Activated CD8-positive, alpha-beta T cell treated with anti-CD3 and anti-CD28 coated beads for 36 hours (primary cell): ENCODE measurements around the gene PTPRD. TPM values are rescaled to one million over a fixed set of nuclear protein-coding genes. Genes with fewer than 3 reads are reported as not detected.

ENCODE experiments used
- ATAC-seq: fragments of 200-7000 bp; cut with Tn5 transposase; one replicate; pipeline ENCODE4 v1.10.0; 2021; ENCODE audit warnings: mild to moderate bottlenecking, moderate library complexity
- CTCF ChIA-PET: fragments of 350-600 bp; sonication (Branson Sonifier 250); formaldehyde crosslinking; loops from one replicate; lab custom pipeline; 2021; ENCODE audit warnings: antibody characterized with exemption; lab: Charles Lee
- POLR2A ChIA-PET: fragments of 350-600 bp; sonication (Branson Sonifier 250); formaldehyde crosslinking; loops from one replicate; lab custom pipeline; 2021; ENCODE audit warnings: antibody characterized with exemption; lab: Charles Lee
- DNase-seq: peaks from one replicate; pipeline ENCODE4 v3.0.0-alpha.2; 2020
- H3K27ac Mint-ChIP-seq: one replicate; pipeline ENCODE4 v1.8.0; 2021; ENCODE audit warnings: mild to moderate bottlenecking, mixed read lengths
- H3K27me3 Mint-ChIP-seq: one replicate; pipeline ENCODE4 v1.8.0; 2021; ENCODE audit warnings: mixed read lengths
- H3K36me3 Mint-ChIP-seq: one replicate; pipeline ENCODE4 v1.8.0; 2021; ENCODE audit warnings: low read depth, mixed read lengths
- H3K4me1 Mint-ChIP-seq: one replicate; pipeline ENCODE4 v1.8.0; 2021; ENCODE audit warnings: low read depth, mixed read lengths
- H3K4me3 Mint-ChIP-seq: one replicate; pipeline ENCODE4 v1.8.0; 2021; ENCODE audit warnings: mild to moderate bottlenecking, moderate library complexity, mixed read lengths
- H3K9me3 Mint-ChIP-seq: one replicate; pipeline ENCODE4 v1.8.0; 2021; ENCODE audit warnings: mixed read lengths
- CTCF ChIP-seq: fragments of 200-600 bp; IDR thresholded peaks from one replicate; pipeline ENCODE4 v1.8.0; 2022; ENCODE audit warnings: antibody characterized with exemption, mild to moderate bottlenecking
- intact Hi-C: fragments of 100-400 bp; cut with micrococcal nuclease; formaldehyde crosslinking; loops from one replicate; pipeline ENCODE4 v1.10.0; 2022
- total RNA-seq, 2 experiments: library from RNA; stranded (reverse); gene quantifications; one replicate each; pipeline ENCODE4 v1.2.3, GENCODE V29; 2021

PTPRD gene
- total RNA-seq, 2 experiments from 2014 or later, result not detected

- H3K27me3 Mint-ChIP-seq, result no peaks in the 10 kb centered on the region
- POLR2A ChIA-PET, result no interaction called here
- ATAC-seq, result no peak
- no peaks in the 10 kb centered on the region for H3K9me3 Mint-ChIP-seq
- TF ChIP-seq CTCF, result no peak
- H3K27ac Mint-ChIP-seq, result no peak overlapping the region
- H3K4me3 Mint-ChIP-seq, result no peak overlapping the region
- intact Hi-C loops, result no loop called here
- CTCF ChIA-PET, result no interaction called here
- H3K4me1 Mint-ChIP-seq, result no peaks in the 10 kb centered on the region
- DNase-seq, result no peak
- no peaks in the 10 kb centered on the region for H3K36me3 Mint-ChIP-seq
Observed at GRCh38 chr9:9862235-9862810, 750.5 kb downstream of the PTPRD start.

GRCh38 chr9:9855177-9856078, 757.4 kb downstream of the PTPRD start:
- DNase-seq (no peak), ATAC-seq (no peak)
- H3K4me3 Mint-ChIP-seq, result no peak overlapping the region
- intact Hi-C loops, result no loop called here
- H3K4me1 Mint-ChIP-seq, result no peaks in the 10 kb centered on the region
- POLR2A ChIA-PET, result no interaction called here
- H3K36me3 Mint-ChIP-seq, result no peaks in the 10 kb centered on the region
- peaks cover 1% of the 10 kb centered on the region for H3K9me3 Mint-ChIP-seq
- H3K27me3 Mint-ChIP-seq, result no peaks in the 10 kb centered on the region
- CTCF ChIA-PET, result no interaction called here
- no peak for TF ChIP-seq CTCF
- no peak overlapping the region for H3K27ac Mint-ChIP-seq

- H3K36me3 Mint-ChIP-seq, result no peaks in the 10 kb centered on the region
- CTCF ChIA-PET, result no interaction called here
- H3K9me3 Mint-ChIP-seq, result no peaks in the 10 kb centered on the region
- no peak for DNase-seq
- H3K27me3 Mint-ChIP-seq, result no peaks in the 10 kb centered on the region
- no peak overlapping the region for H3K27ac Mint-ChIP-seq
- POLR2A ChIA-PET, result no interaction called here
- intact Hi-C loops, result no loop called here
- no peak for TF ChIP-seq CTCF
- H3K4me3 Mint-ChIP-seq, result no peak overlapping the region
- ATAC-seq, result no peak
- no peaks in the 10 kb centered on the region for H3K4me1 Mint-ChIP-seq
Observed at GRCh38 chr9:9847750-9848149, 765.1 kb downstream of the PTPRD start.

- no peaks in the 10 kb centered on the region for H3K36me3 Mint-ChIP-seq
- DNase-seq, result no peak
- no peak for TF ChIP-seq CTCF
- no peak overlapping the region for H3K27ac Mint-ChIP-seq
- intact Hi-C loops, result no loop called here
- H3K4me3 Mint-ChIP-seq, result no peak overlapping the region
- H3K9me3 Mint-ChIP-seq, result no peaks in the 10 kb centered on the region
- ChIA-PET POLR2A (no interaction called here), CTCF (interaction anchor here (1.2 kb wide), 1 partner anchor 92 kb away, joined by 3 read pairs; no protein-coding TSS in a partner anchor)
- ATAC-seq, result no peak
- no peaks in the 10 kb centered on the region for H3K27me3 Mint-ChIP-seq
- H3K4me1 Mint-ChIP-seq, result no peaks in the 10 kb centered on the region
Observed at GRCh38 chr9:9846557-9846956, 766.2 kb downstream of the PTPRD start.

- no peak for TF ChIP-seq CTCF
- Mint-ChIP-seq H3K4me3 (no peak overlapping the region), H3K9me3 (peaks cover 2% of the 10 kb centered on the region), H3K4me1 (no peaks in the 10 kb centered on the region), H3K27ac (no peak overlapping the region), H3K36me3 (no peaks in the 10 kb centered on the region), H3K27me3 (no peaks in the 10 kb centered on the region)
- ATAC-seq (no peak), DNase-seq (no peak)
- ChIA-PET CTCF (no interaction called here), POLR2A (no interaction called here)
- intact Hi-C loops, result no loop called here
Observed at GRCh38 chr9:9820436-9820835, 792.4 kb downstream of the PTPRD start.
